HG02852 (cell line): ENCODE data around the gene CCDC6.
"Not testable (repeated sequence)": the region's sequence is repeated elsewhere in the genome, so short reads cannot be mapped to it uniquely, and the experiment has no call there.

Experiments used
- ATAC-seq: cut with Tn5 transposase; IDR thresholded peaks from one replicate; pipeline ENCODE4 v1.9.1; 2021; ENCODE audit warnings: mild to moderate bottlenecking, moderate library complexity; ENCODE audit not compliant: unreplicated experiment

Gene CCDC6

DNA sequence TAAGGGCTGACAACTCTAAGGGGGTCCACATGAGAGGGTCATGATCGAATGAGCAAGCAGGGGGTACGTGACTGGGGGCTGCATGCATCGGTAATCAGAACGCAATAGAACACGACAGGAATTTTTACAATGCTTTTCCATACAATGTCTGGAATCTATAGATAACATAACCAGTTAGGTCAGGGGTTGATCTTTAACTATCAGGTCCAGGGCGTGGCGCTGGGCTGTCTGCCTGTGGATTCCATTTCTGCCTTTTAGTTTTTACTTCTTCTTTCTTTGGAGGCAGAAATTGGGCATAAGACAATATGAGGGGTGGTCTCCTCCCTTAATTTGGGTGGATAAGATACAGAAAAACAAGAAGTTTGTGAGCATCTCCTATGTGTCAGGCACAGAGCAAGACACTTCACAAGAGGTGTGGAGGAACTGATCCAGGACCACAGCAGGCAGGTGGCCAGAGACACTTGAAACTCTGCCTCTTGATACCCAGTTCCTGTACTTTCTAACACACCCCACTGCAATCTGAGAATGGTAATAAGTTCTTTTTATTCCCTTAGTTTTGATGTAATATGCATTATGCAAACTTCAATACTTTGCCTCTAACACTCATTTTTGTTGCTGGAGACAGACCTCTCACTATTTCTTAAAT is 135.1 kb downstream of the CCDC6 start:
- no peak for ATAC-seq

DNA sequence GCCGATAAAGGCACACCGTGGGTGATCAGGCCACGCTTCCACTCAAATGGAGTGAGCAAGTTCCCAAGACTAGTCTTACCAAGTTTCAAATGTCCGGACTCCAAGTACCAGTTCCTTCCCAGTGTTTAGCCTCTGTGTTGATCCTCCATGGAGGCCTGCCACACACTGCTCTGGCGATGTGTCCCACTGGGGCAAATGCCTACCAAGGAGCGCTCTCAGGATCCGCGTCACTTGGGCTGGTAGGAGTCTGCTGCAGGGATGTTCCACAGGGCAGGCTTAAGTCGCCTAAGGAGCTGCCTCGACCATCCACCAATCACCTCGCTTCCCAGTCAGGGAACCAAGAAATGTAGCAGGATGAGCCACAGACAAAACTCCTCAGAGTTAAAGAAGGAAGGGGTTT is 135.7 kb downstream of the CCDC6 start:
- no peak for ATAC-seq

DNA sequence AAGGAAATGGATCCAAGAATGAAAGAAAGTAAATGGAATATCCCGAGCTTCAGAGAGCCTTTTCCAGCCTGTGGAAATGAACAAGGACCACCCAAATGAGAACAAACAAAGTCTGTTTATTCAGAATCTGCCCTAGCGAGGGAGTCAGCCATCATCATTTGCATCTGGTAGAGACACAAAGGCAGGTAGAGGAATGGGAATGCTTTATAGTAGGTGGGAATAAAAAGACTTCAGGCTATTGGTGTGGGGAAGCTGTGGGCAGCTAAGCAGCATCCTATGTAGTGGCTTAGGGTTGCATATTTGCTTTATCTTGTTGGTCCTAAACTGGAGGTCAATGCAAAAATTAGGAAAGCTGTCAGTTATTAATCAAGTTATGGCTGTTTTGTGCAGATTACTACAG is 143.9 kb downstream of the CCDC6 start:
- no peak for ATAC-seq

DNA sequence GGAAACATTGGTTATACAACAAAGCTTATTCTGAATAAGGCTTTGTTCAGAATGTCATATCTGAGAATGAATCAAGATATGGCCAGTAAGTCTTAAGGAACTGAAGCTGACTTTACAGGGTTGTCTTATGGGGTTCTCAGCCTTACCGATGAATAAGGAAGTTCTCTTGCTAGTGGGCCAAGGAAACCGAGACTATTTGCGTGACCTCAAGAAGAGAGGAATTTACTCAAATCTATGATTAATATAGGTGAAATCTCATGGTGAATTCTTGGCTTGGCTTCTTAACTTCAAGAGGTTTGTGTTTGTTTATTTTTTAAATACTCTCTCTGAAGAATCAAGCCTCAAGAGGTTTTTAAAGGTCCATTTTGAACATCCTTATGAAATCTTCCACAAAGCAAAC is 148.4 kb downstream of the CCDC6 start:
- ATAC-seq: no peak

DNA sequence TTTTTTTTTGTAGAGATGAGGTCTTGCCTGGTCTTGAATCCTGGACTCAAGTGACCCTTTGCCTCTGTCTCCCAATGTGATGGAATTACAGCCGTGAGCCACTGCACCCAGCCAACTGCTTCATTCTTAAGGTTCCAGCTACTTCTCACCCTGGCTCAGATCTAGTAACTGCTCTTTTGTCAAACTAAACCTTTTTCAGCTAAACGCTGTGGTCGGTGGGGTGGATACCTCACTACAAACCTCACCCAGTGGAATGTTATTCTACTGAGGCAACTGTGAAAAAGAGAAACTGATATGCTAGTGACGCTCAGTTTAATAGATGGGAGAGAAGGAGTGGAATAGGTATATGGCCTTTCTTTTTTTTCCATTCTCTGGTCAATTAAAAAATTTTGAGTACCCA is 151.4 kb downstream of the CCDC6 start:
- ATAC-seq: no peak

DNA sequence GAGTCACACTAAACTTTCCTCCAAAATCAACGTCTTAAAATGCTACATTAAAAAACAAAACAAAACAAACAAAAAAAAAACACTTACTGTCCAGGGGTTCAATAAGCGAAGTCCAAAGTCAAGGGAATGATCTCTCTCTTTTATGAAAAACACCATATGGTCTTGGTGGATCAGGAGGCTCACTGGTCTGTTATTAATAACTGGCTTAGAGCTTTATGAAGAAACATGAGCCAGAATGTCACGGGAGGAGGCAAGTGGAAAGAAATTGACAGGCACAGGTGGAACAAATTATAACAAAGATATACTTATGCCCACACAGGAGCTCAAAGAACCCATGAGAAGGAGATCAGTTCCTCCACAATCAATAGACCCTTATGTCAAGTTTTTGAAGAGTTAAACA is 153.1 kb downstream of the CCDC6 start, which contains the start of gene MRLN:
Gene MRLN (minus strand): TSS at position 189 of the 400 bp plus-strand sequence.
- no peak for ATAC-seq

DNA sequence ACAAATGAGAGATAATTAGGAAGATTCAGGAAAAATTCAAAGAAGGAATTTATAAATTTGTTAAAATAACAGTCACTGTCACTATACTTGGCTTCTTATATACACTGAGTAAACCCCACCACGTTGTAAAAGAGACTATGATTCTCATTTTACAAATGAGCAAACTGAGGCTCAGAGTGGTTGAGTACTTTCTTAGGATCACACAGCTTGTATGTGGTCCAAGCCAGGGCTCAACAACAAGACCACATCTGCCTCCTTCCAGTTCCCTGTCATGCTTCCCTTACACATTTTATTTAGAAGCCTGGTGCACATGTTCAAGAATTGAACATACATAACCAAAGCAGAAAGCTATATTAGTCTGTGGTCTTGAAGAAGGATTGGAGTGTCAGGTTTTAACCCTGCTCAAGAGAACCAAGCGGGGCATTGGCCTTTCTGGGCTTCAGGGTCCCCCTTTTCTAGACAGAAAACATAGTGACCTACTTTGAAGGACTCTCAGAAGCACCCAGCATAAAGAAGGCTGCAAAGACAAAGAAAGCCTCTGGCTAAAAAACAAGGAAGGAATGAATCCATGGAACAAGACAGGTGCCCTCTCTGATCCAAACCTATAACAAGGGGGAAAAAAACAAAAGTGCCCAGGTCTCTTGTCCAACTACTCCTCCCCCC is 153.9 kb downstream of the CCDC6 start:
- ATAC-seq: no peak

DNA sequence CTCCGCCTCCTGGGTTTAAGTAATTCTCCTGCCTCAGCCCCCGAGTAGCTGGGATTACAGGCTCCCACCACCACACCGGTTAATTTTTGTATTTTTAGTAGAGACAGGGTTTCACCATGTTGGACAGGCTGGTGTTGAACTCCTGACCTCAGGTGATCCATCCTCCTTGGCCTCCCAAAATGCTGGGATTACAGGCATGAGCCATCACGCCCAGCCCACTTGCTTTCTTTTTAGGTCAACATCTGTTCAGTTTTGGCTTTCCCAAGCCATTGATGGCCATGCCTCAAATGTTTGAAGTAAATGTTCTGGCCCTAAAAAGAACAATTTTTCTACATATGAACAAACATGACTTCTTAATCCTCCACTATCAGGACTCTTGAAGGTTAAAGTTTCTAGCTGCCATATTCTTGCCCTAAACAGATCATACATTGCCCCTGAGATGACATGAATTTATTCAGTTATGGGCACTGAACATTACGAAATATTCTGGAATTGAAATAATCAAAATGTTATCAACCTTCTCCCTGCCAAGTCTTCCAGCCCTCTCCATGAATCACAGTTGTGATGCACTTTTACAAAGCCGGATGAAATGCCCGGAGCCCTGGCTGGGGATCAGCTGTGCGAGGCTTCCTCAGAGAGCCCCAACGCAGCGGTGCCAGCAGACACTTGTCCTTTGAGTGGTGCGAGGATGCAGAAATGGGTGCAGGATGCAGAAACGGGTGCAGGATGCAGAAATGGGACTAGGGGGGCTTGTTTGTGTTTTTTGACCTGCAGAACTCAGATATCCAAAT is 156.0 kb downstream of the CCDC6 start:
- no peak for ATAC-seq

DNA sequence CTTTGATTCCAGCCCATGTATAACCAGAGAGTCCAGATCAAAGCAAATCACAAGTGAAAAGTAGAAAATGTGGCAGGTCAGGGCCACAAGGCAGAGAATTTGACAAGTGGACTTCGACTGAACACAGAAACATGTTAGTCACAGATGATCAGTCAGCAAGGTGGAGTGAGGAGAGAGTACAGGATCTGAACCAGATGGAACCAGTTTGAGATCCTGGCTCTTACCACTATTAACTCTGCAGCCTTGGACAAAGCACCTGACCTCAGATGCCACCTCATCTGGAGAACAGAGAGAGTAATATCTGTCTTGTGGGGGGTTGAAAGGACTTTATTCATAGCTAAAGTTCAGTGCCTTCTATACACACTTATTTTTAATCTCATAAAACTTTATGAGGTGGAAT is 157.5 kb downstream of the CCDC6 start:
- ATAC-seq: peak; percentile 64

DNA sequence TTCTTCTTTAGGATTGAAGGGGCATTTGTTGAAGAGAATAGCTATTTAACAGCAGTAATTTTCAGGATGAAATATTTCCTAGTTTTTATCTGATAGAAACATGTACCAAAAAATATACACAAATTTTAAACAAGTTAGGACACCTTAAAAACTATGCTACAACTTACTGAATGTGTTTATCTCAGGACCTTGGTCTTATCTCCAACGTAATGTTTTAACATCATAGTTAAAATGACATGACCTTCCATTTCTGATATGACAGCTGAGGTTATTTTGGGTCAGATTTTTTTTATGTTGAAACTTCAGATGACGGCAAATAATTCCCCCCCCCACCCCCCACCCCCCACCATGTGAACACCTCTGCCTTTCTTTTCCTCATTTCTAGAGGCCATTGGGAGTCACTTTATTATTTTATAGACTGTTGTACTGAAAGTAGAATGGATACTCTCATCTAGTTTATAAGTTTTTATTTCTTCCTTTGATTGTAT is 161.1 kb downstream of the CCDC6 start:
- no peak for ATAC-seq

DNA sequence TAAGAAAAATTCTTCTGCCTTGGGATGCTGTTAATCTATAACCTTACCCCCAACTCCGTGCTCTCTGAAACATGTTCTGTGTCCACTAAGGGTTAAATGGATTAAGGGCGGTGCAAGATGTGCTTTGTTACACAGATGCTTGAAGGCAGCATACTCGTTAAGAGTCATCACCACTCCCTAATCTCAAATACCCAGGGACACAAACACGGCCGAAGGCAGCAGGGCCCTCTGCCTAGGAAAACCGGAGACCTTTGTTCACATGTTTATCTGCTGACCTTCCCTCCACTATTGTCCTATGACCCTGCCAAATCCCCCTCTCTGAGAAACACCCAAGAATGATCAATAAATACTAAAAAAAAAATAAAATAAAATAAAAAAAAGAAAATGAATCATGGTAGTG is 161.6 kb downstream of the CCDC6 start:
- not testable (repeated sequence) for ATAC-seq

DNA sequence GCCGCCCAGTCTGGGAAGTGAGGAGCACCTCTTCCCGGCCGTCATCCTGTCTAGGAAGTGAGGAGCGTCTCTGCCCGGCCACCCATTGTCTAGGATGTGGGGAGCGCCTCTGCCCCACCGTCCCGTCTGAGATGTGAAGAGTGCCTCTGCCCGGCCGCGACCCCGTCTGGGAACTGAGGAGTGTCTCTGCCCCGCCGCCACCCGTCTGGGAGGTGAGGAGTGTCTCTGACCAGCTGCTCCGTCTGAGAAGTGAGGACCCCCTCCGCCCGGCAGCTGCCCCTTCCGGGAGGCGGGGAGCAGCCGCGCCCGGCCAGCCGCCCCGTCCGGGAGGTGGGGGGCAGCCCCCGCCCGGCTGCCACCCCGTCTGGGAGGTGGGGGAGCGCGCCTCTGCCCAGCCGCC is 162.2 kb downstream of the CCDC6 start:
- not testable (repeated sequence) for ATAC-seq

DNA sequence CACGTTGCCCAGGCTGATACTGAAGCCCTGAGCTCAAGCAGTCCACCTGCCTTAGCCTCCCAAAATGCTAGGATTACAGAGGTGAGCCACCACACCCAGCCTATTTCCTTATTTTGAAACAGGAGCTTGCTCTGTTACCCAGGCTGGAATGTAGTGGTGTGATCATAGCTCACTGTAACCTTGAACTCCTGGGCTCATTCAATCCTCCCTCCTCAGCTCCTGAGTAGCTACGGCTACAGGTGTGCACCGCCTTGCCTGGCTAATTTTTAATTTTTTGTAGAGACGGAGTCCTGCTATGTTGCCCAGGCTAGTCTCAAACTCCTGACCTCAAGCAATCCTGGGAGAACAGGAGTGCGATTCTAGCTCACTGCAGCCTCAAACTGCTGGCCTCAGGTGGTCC is 164.8 kb downstream of the CCDC6 start:
- no peak for ATAC-seq

DNA sequence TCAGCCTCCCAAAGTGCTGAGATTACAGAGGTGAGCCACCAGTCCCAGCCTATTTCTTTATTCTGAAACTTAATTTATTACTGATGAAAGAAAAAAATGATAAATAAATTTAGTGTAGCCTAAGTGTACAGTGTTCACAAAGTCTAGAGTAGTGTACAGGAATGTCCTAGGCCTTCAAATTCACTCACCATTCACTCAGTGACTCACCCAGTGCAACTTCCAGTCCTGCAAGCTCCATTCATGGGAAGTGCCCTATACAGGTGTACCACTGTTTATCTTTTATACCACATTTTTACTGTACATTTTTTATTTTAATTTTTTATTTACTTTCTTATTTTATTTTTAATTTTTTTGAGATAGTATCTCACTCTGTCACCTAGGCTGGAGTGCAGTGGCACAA is 165.3 kb downstream of the CCDC6 start:
- ATAC-seq: no peak
